ENCODE results near the gene SEMA4F.

- TF ChIP-seq CTCF (IDR thresholded peaks at IDR 0.05; ENCODE audit: low read depth, low read length) (no peak), MYC (IDR thresholded peaks at IDR 0.05; ENCODE audit: low read depth, low read length) (no peak), MAX (IDR thresholded peaks at IDR 0.05; ENCODE audit: low read depth, low read length) (no peak), POLR2A (IDR thresholded peaks at IDR 0.05; ENCODE audit: extremely low read depth, insufficient read length) (no peak)
These were observed 74.8 kb downstream of the SEMA4F start for GRCh38 chr2:74728842-74729241.
